ENCODE measurements around the gene CNDP1. TPM values are rescaled to one million over a fixed set of nuclear protein-coding genes. Genes with fewer than 3 reads are reported as not detected.

The CNDP1 gene
- total RNA-seq, 1 donor, result not detected

DNA sequence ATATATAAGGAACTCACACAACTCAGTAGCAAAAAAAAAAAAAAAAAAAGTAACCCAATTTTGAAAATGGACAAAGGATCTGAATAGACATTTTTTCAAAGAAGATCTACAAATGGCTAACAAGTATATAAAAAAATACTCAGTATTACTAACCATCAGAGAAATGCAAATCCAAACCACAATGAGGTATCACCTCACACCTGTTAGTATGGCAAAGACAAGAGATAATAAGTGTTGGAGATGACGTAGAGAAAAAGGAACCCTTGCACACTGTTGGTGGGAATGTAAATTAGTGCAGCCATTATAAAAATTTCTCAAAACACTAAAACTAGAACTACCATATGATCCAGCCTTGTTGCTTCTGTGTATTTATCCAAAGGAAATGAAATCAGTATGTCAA lies 5.8 kb upstream of the CNDP1 start:
- TF ChIP-seq, protein P1, sequence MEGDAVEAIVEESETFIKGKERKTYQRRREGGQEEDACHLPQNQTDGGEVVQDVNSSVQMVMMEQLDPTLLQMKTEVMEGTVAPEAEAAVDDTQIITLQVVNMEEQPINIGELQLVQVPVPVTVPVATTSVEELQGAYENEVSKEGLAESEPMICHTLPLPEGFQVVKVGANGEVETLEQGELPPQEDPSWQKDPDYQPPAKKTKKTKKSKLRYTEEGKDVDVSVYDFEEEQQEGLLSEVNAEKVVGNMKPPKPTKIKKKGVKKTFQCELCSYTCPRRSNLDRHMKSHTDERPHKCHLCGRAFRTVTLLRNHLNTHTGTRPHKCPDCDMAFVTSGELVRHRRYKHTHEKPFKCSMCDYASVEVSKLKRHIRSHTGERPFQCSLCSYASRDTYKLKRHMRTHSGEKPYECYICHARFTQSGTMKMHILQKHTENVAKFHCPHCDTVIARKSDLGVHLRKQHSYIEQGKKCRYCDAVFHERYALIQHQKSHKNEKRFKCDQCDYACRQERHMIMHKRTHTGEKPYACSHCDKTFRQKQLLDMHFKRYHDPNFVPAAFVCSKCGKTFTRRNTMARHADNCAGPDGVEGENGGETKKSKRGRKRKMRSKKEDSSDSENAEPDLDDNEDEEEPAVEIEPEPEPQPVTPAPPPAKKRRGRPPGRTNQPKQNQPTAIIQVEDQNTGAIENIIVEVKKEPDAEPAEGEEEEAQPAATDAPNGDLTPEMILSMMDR (IDR thresholded peaks at IDR 0.05; ENCODE audit: insufficient read depth, low read length), result no peak
- DNase-seq (ENCODE audit: low read depth), result no peak
- no peak overlapping the region for H3K4me3 ChIP-seq (ENCODE audit: low read depth, low read length)

DNA sequence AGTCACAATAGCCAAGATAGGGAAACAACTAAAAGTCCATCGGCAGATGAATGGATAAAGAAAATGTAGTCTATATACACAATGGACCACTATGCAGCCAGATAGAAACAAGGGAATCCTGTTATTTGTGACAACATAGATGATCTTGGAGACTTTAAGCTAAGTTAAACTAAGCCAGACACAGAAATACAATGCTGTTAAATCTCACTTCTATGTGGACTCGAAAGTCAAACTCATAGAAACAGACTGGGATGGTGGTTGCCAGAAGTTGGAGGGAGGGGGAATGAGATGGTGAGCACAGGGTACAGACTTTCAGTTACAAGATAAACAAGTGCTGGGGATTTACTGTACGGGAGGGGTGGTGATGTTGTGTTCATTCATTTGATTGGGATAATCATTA lies 5.4 kb upstream of the CNDP1 start:
- TF ChIP-seq, protein P1 (IDR thresholded peaks at IDR 0.05; ENCODE audit: insufficient read depth, low read length), result no peak
- no peak for DNase-seq (ENCODE audit: low read depth)
- H3K4me3 ChIP-seq (ENCODE audit: low read depth, low read length), result no peak overlapping the region

DNA sequence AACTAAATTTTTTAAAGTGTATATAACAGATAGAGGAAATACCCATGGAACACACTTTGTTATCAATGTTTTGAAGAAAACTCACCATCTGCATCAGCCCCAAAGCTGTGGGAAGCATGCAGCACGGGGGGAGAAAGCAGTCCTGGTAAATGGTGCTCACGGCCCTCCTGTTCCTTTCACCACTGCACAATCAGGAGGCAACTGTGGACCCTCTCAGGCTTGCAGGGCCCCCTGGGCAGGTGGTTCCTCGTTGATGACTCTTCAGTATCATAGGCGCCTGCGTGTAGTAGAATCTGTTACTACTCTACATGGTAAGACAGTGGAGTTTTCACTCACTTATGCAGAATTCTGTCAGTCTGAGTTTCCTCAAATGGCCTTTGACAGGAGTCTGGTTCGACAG lies 4.9 kb upstream of the CNDP1 start:
- H3K4me3 ChIP-seq (ENCODE audit: low read depth, low read length), result no peak overlapping the region
- TF ChIP-seq, protein P1 (IDR thresholded peaks at IDR 0.05; ENCODE audit: insufficient read depth, low read length), result no peak
- no peak for DNase-seq (ENCODE audit: low read depth)

DNA sequence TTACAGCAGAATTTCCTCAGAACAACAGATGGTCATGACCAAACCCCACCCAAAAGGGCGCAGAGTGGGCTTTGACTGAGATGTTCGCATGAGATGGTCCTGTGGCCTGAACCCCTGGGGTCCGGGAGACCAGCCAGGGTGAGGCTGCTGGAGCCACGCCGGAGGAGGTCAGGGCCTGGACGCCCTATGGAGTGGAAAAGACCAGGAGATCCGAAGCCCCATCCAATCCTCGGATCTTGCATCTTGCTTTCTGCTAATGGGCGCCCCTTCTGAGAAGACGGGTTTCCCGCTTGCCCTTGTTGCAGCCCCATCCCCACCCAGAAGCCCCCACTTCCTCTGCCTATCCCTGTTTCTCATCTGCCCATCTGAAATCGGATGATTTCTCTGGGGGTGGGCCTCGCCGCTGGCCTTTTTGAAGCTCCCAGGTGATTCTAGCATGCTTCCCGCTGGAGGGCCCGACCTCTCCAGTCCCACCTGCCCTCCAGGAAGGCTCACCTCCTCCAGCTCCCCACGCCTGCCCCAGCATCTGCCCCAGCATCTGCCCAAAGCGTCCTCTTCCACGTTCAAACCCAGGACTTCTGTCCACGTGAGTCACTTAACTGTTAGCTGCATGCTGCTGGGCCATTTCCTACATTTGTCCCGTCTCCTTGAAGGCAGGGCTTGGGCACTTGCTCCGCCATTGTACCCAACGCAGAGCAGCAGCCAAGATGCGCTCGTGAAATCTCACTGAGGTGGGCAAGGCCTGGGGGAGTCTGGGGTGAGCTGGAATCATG lies 4.3 kb upstream of the CNDP1 start:
- no peak overlapping the region for H3K4me3 ChIP-seq (ENCODE audit: low read depth, low read length)
- TF ChIP-seq, protein P1 (IDR thresholded peaks at IDR 0.05; ENCODE audit: insufficient read depth, low read length), result no peak
- no peak for DNase-seq (ENCODE audit: low read depth)

DNA sequence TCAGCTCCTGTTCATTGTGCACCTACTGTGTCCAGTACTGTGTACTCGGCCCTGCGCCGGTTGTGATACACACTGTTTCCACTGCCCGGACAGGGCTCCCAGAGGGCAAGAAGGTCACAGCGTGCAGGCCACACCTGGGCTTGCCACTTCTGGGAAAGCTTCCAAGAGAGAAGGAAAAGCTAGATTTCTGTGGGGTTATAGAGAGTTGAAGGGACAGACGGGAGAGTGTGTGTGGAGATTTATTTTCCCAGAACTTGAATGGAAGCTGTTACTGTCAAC lies 3.8 kb upstream of the CNDP1 start:
- TF ChIP-seq, protein P1 (IDR thresholded peaks at IDR 0.05; ENCODE audit: insufficient read depth, low read length), result no peak
- no peak for DNase-seq (ENCODE audit: low read depth)
- no peak overlapping the region for H3K4me3 ChIP-seq (ENCODE audit: low read depth, low read length)

DNA sequence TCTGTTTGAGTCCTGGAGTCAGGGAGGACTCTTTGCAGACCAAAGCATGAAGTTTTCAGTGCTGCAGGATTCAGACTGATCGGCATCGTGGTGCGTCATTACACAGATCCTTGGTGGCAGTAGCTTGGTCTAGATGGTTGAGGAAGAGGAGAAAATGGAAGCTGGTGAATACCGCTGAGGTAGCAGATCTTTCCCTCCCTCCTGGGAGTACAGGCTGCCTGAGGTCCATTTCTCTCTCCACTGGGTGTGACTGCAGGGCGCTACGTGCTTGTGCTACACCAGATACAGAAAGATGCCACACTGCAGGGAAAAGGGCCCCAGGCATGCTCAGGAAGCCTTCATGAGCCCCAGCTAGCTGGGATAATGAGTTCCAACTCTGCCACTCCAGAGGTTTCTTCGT lies 3.3 kb upstream of the CNDP1 start:
- no peak for DNase-seq (ENCODE audit: low read depth)
- TF ChIP-seq, protein P1 (IDR thresholded peaks at IDR 0.05; ENCODE audit: insufficient read depth, low read length), result no peak
- H3K4me3 ChIP-seq (ENCODE audit: low read depth, low read length), result no peak overlapping the region

DNA sequence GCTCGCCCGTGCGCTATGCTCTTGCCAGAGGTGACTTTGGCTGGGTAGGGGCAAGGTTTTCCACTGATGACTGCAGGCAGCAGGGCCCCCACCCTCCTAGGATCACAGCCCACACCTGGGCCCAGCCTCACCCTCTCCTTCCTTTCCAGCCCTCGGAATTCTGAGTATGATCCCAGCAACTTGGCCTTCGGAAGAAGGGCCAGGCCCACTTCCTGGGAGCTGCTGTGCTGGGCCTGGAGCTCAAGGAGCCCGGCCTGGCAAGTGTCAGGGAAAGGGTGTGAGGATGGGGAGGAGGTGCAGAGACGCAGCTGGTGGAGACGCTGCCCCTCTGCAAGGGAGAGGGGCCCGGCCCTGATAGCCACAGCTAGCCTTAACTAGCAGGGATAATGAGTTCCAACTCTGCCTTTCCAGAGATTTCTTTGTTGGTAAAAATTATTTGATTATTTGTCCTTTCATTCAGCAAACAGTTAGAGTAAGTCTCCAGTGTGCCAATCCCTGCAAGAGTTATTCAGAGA lies 1.7 kb upstream of the CNDP1 start:
- TF ChIP-seq, protein P1 (IDR thresholded peaks at IDR 0.05; ENCODE audit: insufficient read depth, low read length), result no peak
- no peak overlapping the region for H3K4me3 ChIP-seq (ENCODE audit: low read depth, low read length)
- no peak for DNase-seq (ENCODE audit: low read depth)

Data from fibroblast of the aortic adventitia (primary cell).